ACC112 (cell line): Measurements from ENCODE around the gene EIF5A.
"Not testable (repeated sequence)": the region's sequence is repeated elsewhere in the genome, so short reads cannot be mapped to it uniquely, and the experiment has no call there.

Experiments
- H2AFZ ChIP-seq: fragments of 200-600 bp; sonication (generic); one replicate; pipeline ENCODE4 v1.6.0; 2017; ENCODE audit warnings: antibody characterized with exemption, low read length; ENCODE audit not compliant: unreplicated experiment
- H3K27ac ChIP-seq: fragments of 200-600 bp; sonication (generic); 2 replicates; pipeline ENCODE4 v1.5.1; 2014; ENCODE audit warnings: low read depth, mild to moderate bottlenecking, antibody characterized with exemption, low read length, moderate library complexity
- H3K27me3 ChIP-seq: fragments of 200-600 bp; sonication (generic); 2 replicates; pipeline ENCODE4 v1.6.1; 2014; ENCODE audit warnings: mild to moderate bottlenecking, antibody characterized with exemption, low read length, moderate library complexity, mixed read lengths; ENCODE audit not compliant: insufficient read depth
- H3K36me3 ChIP-seq: fragments of 200-600 bp; sonication (generic); 2 replicates; pipeline ENCODE4 v1.6.1; 2016; ENCODE audit warnings: mild to moderate bottlenecking, antibody characterized with exemption, low read length, moderate library complexity, mixed read lengths; ENCODE audit not compliant: insufficient read depth
- H3K4me1 ChIP-seq: fragments of 200-600 bp; sonication (generic); one replicate; pipeline ENCODE4 v1.6.1; 2016; ENCODE audit warnings: low read length, mixed read lengths; ENCODE audit not compliant: insufficient read depth, unreplicated experiment, control insufficient read depth
- H3K4me3 ChIP-seq: fragments of 200-600 bp; sonication (generic); 2 replicates; pipeline ENCODE4 v1.5.1; 2014; ENCODE audit warnings: mild to moderate bottlenecking, low read depth, low read length
- H3K79me2 ChIP-seq: fragments of 200-600 bp; sonication (generic); one replicate; pipeline ENCODE4 v1.6.0; 2016; ENCODE audit warnings: low read length; ENCODE audit not compliant: control insufficient read depth, unreplicated experiment, insufficient read depth

The EIF5A gene

GRCh38 chr17:7332600-7333069 is 25.2 kb downstream of the EIF5A start:
- H3K36me3 ChIP-seq, H3K27me3 ChIP-seq, H3K4me3 ChIP-seq, H2AFZ ChIP-seq, H3K27ac ChIP-seq: not testable (repeated sequence)
- peaks cover 11% of the 10 kb centered on the region for H3K79me2 ChIP-seq
- peaks cover 14% of the 10 kb centered on the region for H3K4me1 ChIP-seq

GRCh38 chr17:7334938-7335538 is 27.6 kb downstream of the EIF5A start:
- Histone ChIP-seq H3K4me3 (no peak overlapping the region), H2AFZ (no peak overlapping the region), H3K27me3 (no peaks in the 10 kb centered on the region), H3K27ac (no peak overlapping the region), H3K79me2 (no peaks in the 10 kb centered on the region), H3K36me3 (no peaks in the 10 kb centered on the region), H3K4me1 (peaks cover 5% of the 10 kb centered on the region)

- not testable (repeated sequence) for H3K4me1 ChIP-seq, H3K27me3 ChIP-seq, H3K27ac ChIP-seq, H3K36me3 ChIP-seq, H3K4me3 ChIP-seq, H3K79me2 ChIP-seq, H2AFZ ChIP-seq
These were observed 28.3 kb downstream of the EIF5A start for GRCh38 chr17:7335765-7336164.

GRCh38 chr17:7336240-7337175 is 29.1 kb downstream of the EIF5A start, which contains the start of gene ACAP1:
TSS of gene ACAP1 (plus strand) at chr17:7336529. CDS start at chr17:7336735, 206 bp downstream.
- Histone ChIP-seq H3K4me3 (no peak within 1 kb of the TSS), H3K27me3 (no peaks in the 10 kb centered on the region), H2AFZ (no peak within 1 kb of the TSS), H3K4me1 (no peaks in the 10 kb centered on the region), H3K36me3 (no peaks in the 10 kb centered on the region), H3K27ac (no peak within 1 kb of the TSS), H3K79me2 (no peaks in the 10 kb centered on the region)

- not testable (repeated sequence) for H3K79me2 ChIP-seq, H3K27ac ChIP-seq, H3K27me3 ChIP-seq, H3K4me1 ChIP-seq, H3K4me3 ChIP-seq, H3K36me3 ChIP-seq, H2AFZ ChIP-seq
These were observed 30.2 kb downstream of the EIF5A start for GRCh38 chr17:7337600-7337999.

GRCh38 chr17:7340179-7340578 is 32.8 kb downstream of the EIF5A start:
- H3K36me3 ChIP-seq, result no peaks in the 10 kb centered on the region
- H3K4me3 ChIP-seq, result no peak overlapping the region
- no peak overlapping the region for H2AFZ ChIP-seq
- H3K27me3 ChIP-seq, result peaks cover 10% of the 10 kb centered on the region; the same call in 1 of the 2 replicates
- no peak overlapping the region for H3K27ac ChIP-seq
- H3K4me1 ChIP-seq, result no peaks in the 10 kb centered on the region
- H3K79me2 ChIP-seq, result no peaks in the 10 kb centered on the region

- Histone ChIP-seq H3K27ac (no peak overlapping the region), H3K36me3 (no peaks in the 10 kb centered on the region), H3K4me3 (no peak overlapping the region), H2AFZ (no peak overlapping the region), H3K4me1 (no peaks in the 10 kb centered on the region), H3K27me3 (peaks cover 10% of the 10 kb centered on the region; the same call in 1 of the 2 replicates), H3K79me2 (no peaks in the 10 kb centered on the region)
These were observed 34.4 kb downstream of the EIF5A start for GRCh38 chr17:7341842-7342241.

- H2AFZ ChIP-seq, result no peak overlapping the region
- H3K79me2 ChIP-seq, result no peaks in the 10 kb centered on the region
- peaks cover 10% of the 10 kb centered on the region; the same call in 1 of the 2 replicates for H3K27me3 ChIP-seq
- no peaks in the 10 kb centered on the region for H3K4me1 ChIP-seq
- no peaks in the 10 kb centered on the region for H3K36me3 ChIP-seq
- H3K4me3 ChIP-seq, result no peak overlapping the region
- no peak overlapping the region for H3K27ac ChIP-seq
These were observed 35.8 kb downstream of the EIF5A start for GRCh38 chr17:7343250-7343649.

GRCh38 chr17:7346761-7347614 is 39.6 kb downstream of the EIF5A start:
- Histone ChIP-seq H3K27me3 (peaks cover 10% of the 10 kb centered on the region; the same call in 1 of the 2 replicates), H2AFZ (no peak overlapping the region), H3K4me3 (no peak overlapping the region), H3K4me1 (peaks cover 12% of the 10 kb centered on the region), H3K79me2 (peaks cover 6% of the 10 kb centered on the region), H3K36me3 (no peaks in the 10 kb centered on the region), H3K27ac (no peak overlapping the region)
